CD4-positive, alpha-beta T cell (primary cell): ENCODE measurements around the gene ACACB. TPM values are rescaled to one million over a fixed set of nuclear protein-coding genes. Genes with fewer than 3 reads are reported as not detected.
A peak's percentile ranks its signal among the peaks of the same experiment; 100 is the strongest.

ENCODE experiments used
- ATAC-seq: fragments of 200-7000 bp; cut with Tn5 transposase; one replicate; pipeline ENCODE4 v1.10.0; 2022; ENCODE audit warnings: mild to moderate bottlenecking; ENCODE audit not compliant: poor library complexity
- CTCF ChIA-PET: fragments of 350-600 bp; sonication (Branson Sonifier 250); formaldehyde crosslinking; loops from one replicate; lab custom pipeline; 2021; ENCODE audit warnings: antibody characterized with exemption, inconsistent platforms; lab: Charles Lee
- POLR2A ChIA-PET: fragments of 350-600 bp; sonication (Branson Sonifier 250); formaldehyde crosslinking; loops from one replicate; lab custom pipeline; 2021; ENCODE audit warnings: antibody characterized with exemption, inconsistent platforms; lab: Charles Lee
- DNase-seq, 14 experiments: peaks; one replicate each; pipeline ENCODE4 v3.0.0-alpha.2; 2013 to 2020; ENCODE audit warnings: mixed read lengths in 2 of 14
- H3K27ac ChIP-seq, 2 donors: one replicate each; pipeline versions ENCODE4 v1.5.1 to v1.7.0; 2013; ENCODE audit warnings: low read length in 2 of 2, low read depth in 1 of 2, mild to moderate bottlenecking in 1 of 2
- H3K27me3 ChIP-seq, 2 experiments: 1 replicate in 1 of 2; 2 replicates in 1 of 2; pipeline versions ENCODE4 v1.6.1 to v1.7.0; 2013; ENCODE audit warnings: low read length in 2 of 2, control low read depth in 1 of 2, mild to moderate bottlenecking in 1 of 2, moderate library complexity in 1 of 2; ENCODE audit not compliant: insufficient read depth in 2 of 2, control insufficient read depth in 1 of 2
- H3K36me3 ChIP-seq: one replicate; pipeline ENCODE4 v1.6.1; 2013; ENCODE audit warnings: low read length, control low read depth; ENCODE audit not compliant: insufficient read depth
- H3K4me1 ChIP-seq: one replicate; pipeline ENCODE4 v1.6.1; 2013; ENCODE audit warnings: low read length, control low read depth; ENCODE audit not compliant: insufficient read depth
- H3K4me3 ChIP-seq: one replicate; pipeline ENCODE4 v1.5.1; 2013; ENCODE audit warnings: mild to moderate bottlenecking, low read length, moderate library complexity
- H3K9me3 ChIP-seq, 2 experiments: 1 replicate in 1 of 2; 2 replicates in 1 of 2; pipeline versions ENCODE4 v1.6.1 to v1.7.0; 2013; ENCODE audit warnings: low read length in 2 of 2, mild to moderate bottlenecking in 2 of 2, control low read depth in 1 of 2, moderate library complexity in 1 of 2; ENCODE audit not compliant: control insufficient read depth in 1 of 2, insufficient read depth in 1 of 2
- H3K27ac Mint-ChIP-seq: one replicate; pipeline ENCODE4 v1.8.0; 2020; ENCODE audit warnings: mixed read lengths
- H3K27me3 Mint-ChIP-seq: one replicate; pipeline ENCODE4 v1.8.0; 2021; ENCODE audit warnings: mixed read lengths
- H3K36me3 Mint-ChIP-seq: one replicate; pipeline ENCODE4 v1.8.0; 2021; ENCODE audit warnings: low read depth, mixed read lengths
- H3K4me1 Mint-ChIP-seq: one replicate; pipeline ENCODE4 v1.8.0; 2021; ENCODE audit warnings: low read depth, mixed read lengths
- H3K4me3 Mint-ChIP-seq: one replicate; pipeline ENCODE4 v1.8.0; 2020; ENCODE audit warnings: mild to moderate bottlenecking, mixed read lengths
- H3K9me3 Mint-ChIP-seq: one replicate; pipeline ENCODE4 v1.8.0; 2020; ENCODE audit warnings: mixed read lengths
- CTCF ChIP-seq: fragments of 200-600 bp; IDR thresholded peaks from one replicate; pipeline ENCODE4 v1.8.0; 2022; ENCODE audit warnings: antibody characterized with exemption, mild to moderate bottlenecking
- intact Hi-C, 2 experiments: fragments of 100-400 bp; cut with DNase I in 1 of 2; cut with micrococcal nuclease in 1 of 2; formaldehyde crosslinking; loops; one replicate each; pipeline versions ENCODE4 v1.15.1 to v1.9.0; 2023 to 2025; cut with DNase I, micrococcal nuclease
- total RNA-seq, 174 experiments: library from RNA in 2 of 174; stranded (reverse) in 2 of 174; gene quantifications; one replicate each; pipeline ENCODE4 v1.2.3 and lab custom pipeline; 2021 to 2026

Gene ACACB
- total RNA-seq, 2 experiments from 2014 or later, result 30.3 to 32.2 TPM

- H3K27ac ChIP-seq, result no peak overlapping the region
- H3K4me1 Mint-ChIP-seq, result peaks cover 41% of the 10 kb centered on the region
- no peak overlapping the region for H3K4me3 ChIP-seq
- H3K36me3 ChIP-seq, result peaks cover 3% of the 10 kb centered on the region
- no peak overlapping the region for H3K27ac Mint-ChIP-seq
- intact Hi-C loops, result loop anchor here (2.0 to 5.0 kb wide), 3 partner anchors 272 to 280 kb away; no protein-coding TSS in a partner anchor
- ChIA-PET POLR2A (interaction anchor here (1.2 kb wide), 1 partner anchor 16 kb away, joined by 3 read pairs; no protein-coding TSS in a partner anchor), CTCF (interaction anchor here (1.3 to 1.7 kb wide), 3 partner anchors 12 to 496 kb away, joined by 3 to 28 read pairs (median 7); no protein-coding TSS in a partner anchor)
- H3K9me3 ChIP-seq, result no peaks in the 10 kb centered on the region
- peaks cover 14% of the 10 kb centered on the region for H3K36me3 Mint-ChIP-seq
- no peak for TF ChIP-seq CTCF
- H3K27me3 Mint-ChIP-seq, result no peaks in the 10 kb centered on the region
- no peaks in the 10 kb centered on the region for H3K27me3 ChIP-seq
- no peak for ATAC-seq
- H3K4me3 Mint-ChIP-seq, result no peak overlapping the region
- no peak for DNase-seq
- H3K4me1 ChIP-seq, result peaks cover 19% of the 10 kb centered on the region
- H3K9me3 Mint-ChIP-seq, result no peaks in the 10 kb centered on the region
Measured at GRCh38 chr12:109112720-109113465, 3.5 kb upstream of the ACACB start.

GRCh38 chr12:109113661-109114321 is 2.6 kb upstream of the ACACB start:
- no peak overlapping the region for H3K27ac ChIP-seq
- DNase-seq, result no peak
- Mint-ChIP-seq H3K27me3 (no peaks in the 10 kb centered on the region), H3K9me3 (no peaks in the 10 kb centered on the region), H3K4me1 (peaks cover 41% of the 10 kb centered on the region), H3K4me3 (peak overlapping the region; percentile 15), H3K36me3 (peaks cover 8% of the 10 kb centered on the region), H3K27ac (no peak overlapping the region)
- ChIA-PET CTCF (no interaction called here), POLR2A (no interaction called here)
- no peaks in the 10 kb centered on the region for H3K27me3 ChIP-seq
- no peak for TF ChIP-seq CTCF
- H3K4me3 ChIP-seq, result no peak overlapping the region
- no peak for ATAC-seq
- H3K9me3 ChIP-seq, result no peaks in the 10 kb centered on the region
- intact Hi-C loops, result loop anchor here (2.0 to 5.0 kb wide), 3 partner anchors 271 to 279 kb away; no protein-coding TSS in a partner anchor
- no peaks in the 10 kb centered on the region for H3K36me3 ChIP-seq
- peaks cover 19% of the 10 kb centered on the region for H3K4me1 ChIP-seq

GRCh38 chr12:109114644-109115043 is 1.7 kb upstream of the ACACB start:
- CTCF ChIA-PET, result no interaction called here
- Histone ChIP-seq H3K4me1 (peaks cover 19% of the 10 kb centered on the region), H3K27me3 (no peaks in the 10 kb centered on the region), H3K9me3 (no peaks in the 10 kb centered on the region), H3K36me3 (no peaks in the 10 kb centered on the region), H3K27ac (no peak overlapping the region), H3K4me3 (no peak overlapping the region)
- POLR2A ChIA-PET, result no interaction called here
- Mint-ChIP-seq H3K4me3 (no peak overlapping the region), H3K27ac (no peak overlapping the region), H3K9me3 (no peaks in the 10 kb centered on the region), H3K4me1 (peaks cover 41% of the 10 kb centered on the region), H3K27me3 (no peaks in the 10 kb centered on the region), H3K36me3 (peaks cover 3% of the 10 kb centered on the region)
- TF ChIP-seq CTCF, result no peak
- intact Hi-C loops, result loop anchor here in 1 of 2 experiments (5.0 kb wide), 1 partner anchor 273 kb away; no protein-coding TSS in a partner anchor
- ATAC-seq (no peak), DNase-seq (no peak)
